ENCODE data around the gene EFHC1. TPM values are rescaled to one million over a fixed set of nuclear protein-coding genes. Genes with fewer than 3 reads are reported as not detected.
A peak's percentile ranks its signal among the peaks of the same experiment; 100 is the strongest.

EFHC1 gene
- total and polyA plus RNA-seq, 2 of the 13 experiments (the other 11 are each of a cell fraction or from before 2014, with no cell fraction given) = 23.4 to 29.5 TPM

GRCh38 chr6:52371656-52372191, 48.4 kb upstream of the EFHC1 start (continued):
- TF ChIP-seq ZBTB40 (IDR thresholded peaks at IDR 0.05) = no peak
- no peak; the same call in 1 of the 2 replicates for TF ChIP-seq ZBTB40 (CRISPR knock-in tag; IDR thresholded peaks at IDR 0.05)
- no peak for TF ChIP-seq ZNF883 (CRISPR knock-in tag; IDR thresholded peaks at IDR 0.05; ENCODE audit: not compliant biosample characterization)
- no peak for TF ChIP-seq ZBTB38 (CRISPR knock-in tag; IDR thresholded peaks at IDR 0.05)
- TF ChIP-seq ZNF546 (CRISPR knock-in tag; conservative IDR thresholded peaks at IDR 0.05) = no peak
- TF ChIP-seq ZBTB3 (CRISPR knock-in tag; IDR thresholded peaks at IDR 0.05; ENCODE audit: borderline replicate concordance, low read depth) = no peak
- TF ChIP-seq TFAP4 (IDR thresholded peaks at IDR 0.05; ENCODE audit: borderline replicate concordance, low read depth) = no peak
- TF ChIP-seq JUNB (CRISPR knock-in tag; IDR thresholded peaks at IDR 0.05; ENCODE audit: borderline replicate concordance) = no peak
- no peak for TF ChIP-seq ATF5 (CRISPR knock-in tag; IDR thresholded peaks at IDR 0.05; ENCODE audit: low read depth)
- TF ChIP-seq ZNF616 (CRISPR knock-in tag; IDR thresholded peaks at IDR 0.05; ENCODE audit: low read depth) = no peak
- TF ChIP-seq ZBTB21 (CRISPR knock-in tag; IDR thresholded peaks at IDR 0.05) = no peak
- TF ChIP-seq ZFYVE20 (CRISPR knock-in tag; IDR thresholded peaks at IDR 0.05; ENCODE audit: borderline replicate concordance, low read depth) = no peak
- TF ChIP-seq DZIP1 (CRISPR knock-in tag; IDR thresholded peaks at IDR 0.05) = no peak
- peak; percentile 82; the same call in 1 of the 2 replicates for TF ChIP-seq ZBTB20 (CRISPR knock-in tag; IDR thresholded peaks at IDR 0.05; ENCODE audit: borderline replicate concordance, low read depth)
- no peak for TF ChIP-seq ZNF564 (CRISPR knock-in tag; IDR thresholded peaks at IDR 0.05)
- no peak for TF ChIP-seq ZNF460 (CRISPR knock-in tag; IDR thresholded peaks at IDR 0.05; ENCODE audit: borderline replicate concordance)
- TF ChIP-seq SP140L (CRISPR knock-in tag; IDR thresholded peaks at IDR 0.05; ENCODE audit: borderline replicate concordance) = no peak
